Measurements from ENCODE around the gene ASCC1. TPM values are rescaled to one million over a fixed set of nuclear protein-coding genes. Genes with fewer than 3 reads are reported as not detected.

ASCC1 gene
- total RNA-seq, 4 donors from 2014 or later: 13.4 to 34.0 (median 20.5) TPM

DNA sequence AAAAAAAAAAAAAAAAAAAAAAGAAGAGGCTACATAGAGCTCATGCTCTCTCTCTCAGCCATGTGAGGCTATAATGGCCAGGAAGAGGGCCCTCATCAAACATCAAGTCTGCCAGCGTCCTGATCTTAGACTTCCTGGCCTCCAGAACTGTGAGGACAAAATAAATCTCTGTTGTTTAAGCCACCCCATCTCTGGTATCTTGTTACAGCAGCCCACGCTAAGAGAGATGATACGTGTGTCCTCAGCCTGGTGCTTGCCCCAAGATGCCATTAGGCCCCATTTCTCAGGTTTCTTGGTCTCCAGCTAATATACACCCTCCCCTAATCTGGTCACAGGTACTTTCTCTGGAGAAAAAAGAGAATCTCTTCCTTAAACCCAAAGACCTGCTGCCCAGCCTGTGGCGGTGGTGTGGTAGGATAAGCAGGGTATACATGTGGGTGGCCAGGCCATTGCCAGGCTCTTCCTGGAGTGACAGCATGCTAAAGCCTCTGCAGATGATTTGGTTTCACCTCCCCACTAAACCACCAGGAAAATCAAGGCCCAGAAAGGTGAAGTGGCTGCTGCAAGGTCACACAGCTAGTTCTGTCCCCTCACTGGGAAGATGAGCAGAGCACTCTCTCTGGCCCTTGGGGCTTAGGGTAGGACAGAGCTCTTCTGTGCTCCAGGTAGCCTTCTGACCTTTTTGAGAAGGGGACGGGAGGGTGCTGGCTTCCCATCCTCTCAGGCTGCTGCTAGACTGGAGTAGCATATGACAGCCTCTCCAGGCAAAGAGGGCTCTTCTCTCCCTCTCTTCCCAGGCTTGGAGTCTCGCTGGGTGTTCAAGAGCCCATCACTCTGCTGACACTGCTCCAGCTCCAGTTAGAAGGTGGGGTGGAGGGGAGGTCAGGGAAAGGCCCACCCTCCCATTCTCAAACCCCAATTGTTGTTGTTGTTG lies 133.0 kb downstream of the ASCC1 start:
- Histone ChIP-seq H3K4me3 (no peak overlapping the region), H3K27me3 (peaks cover 19% of the 10 kb centered on the region), H3K36me3 (no peaks in the 10 kb centered on the region), H3K4me1 (peaks cover 9 to 14% (median 11%) of the 10 kb centered on the region in 4 donors), H3K27ac (no peak overlapping the region), H3K9me3 (no peaks in the 10 kb centered on the region)
- WGBS, 2 donors (ENCODE audit: low coverage in 1 of 2): 80 to 89% methylated on average over 1 to 6 of the region's 6 CpGs
- no peak for DNase-seq
- in situ Hi-C loops (cut with MboI; ENCODE audit: low pct_ligation_motif_present in 1 of 4, low pct_unique_long_range_greater_than_20kb in 1 of 4, low sequenced_read_pairs in 3 of 4) (no loop called here), intact Hi-C loops (cut with DNase I; ENCODE audit: low total_unique reads) (no loop called here)
- TF ChIP-seq, protein P1, sequence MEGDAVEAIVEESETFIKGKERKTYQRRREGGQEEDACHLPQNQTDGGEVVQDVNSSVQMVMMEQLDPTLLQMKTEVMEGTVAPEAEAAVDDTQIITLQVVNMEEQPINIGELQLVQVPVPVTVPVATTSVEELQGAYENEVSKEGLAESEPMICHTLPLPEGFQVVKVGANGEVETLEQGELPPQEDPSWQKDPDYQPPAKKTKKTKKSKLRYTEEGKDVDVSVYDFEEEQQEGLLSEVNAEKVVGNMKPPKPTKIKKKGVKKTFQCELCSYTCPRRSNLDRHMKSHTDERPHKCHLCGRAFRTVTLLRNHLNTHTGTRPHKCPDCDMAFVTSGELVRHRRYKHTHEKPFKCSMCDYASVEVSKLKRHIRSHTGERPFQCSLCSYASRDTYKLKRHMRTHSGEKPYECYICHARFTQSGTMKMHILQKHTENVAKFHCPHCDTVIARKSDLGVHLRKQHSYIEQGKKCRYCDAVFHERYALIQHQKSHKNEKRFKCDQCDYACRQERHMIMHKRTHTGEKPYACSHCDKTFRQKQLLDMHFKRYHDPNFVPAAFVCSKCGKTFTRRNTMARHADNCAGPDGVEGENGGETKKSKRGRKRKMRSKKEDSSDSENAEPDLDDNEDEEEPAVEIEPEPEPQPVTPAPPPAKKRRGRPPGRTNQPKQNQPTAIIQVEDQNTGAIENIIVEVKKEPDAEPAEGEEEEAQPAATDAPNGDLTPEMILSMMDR (IDR thresholded peaks at IDR 0.05): no peak
- TF ChIP-seq POLR2A (IDR thresholded peaks at IDR 0.05): no peak
- no peak for TF ChIP-seq POLR2AphosphoS5 (IDR thresholded peaks at IDR 0.05)
- TF ChIP-seq EP300 (IDR thresholded peaks at IDR 0.05; ENCODE audit: low read depth): no peak

DNA sequence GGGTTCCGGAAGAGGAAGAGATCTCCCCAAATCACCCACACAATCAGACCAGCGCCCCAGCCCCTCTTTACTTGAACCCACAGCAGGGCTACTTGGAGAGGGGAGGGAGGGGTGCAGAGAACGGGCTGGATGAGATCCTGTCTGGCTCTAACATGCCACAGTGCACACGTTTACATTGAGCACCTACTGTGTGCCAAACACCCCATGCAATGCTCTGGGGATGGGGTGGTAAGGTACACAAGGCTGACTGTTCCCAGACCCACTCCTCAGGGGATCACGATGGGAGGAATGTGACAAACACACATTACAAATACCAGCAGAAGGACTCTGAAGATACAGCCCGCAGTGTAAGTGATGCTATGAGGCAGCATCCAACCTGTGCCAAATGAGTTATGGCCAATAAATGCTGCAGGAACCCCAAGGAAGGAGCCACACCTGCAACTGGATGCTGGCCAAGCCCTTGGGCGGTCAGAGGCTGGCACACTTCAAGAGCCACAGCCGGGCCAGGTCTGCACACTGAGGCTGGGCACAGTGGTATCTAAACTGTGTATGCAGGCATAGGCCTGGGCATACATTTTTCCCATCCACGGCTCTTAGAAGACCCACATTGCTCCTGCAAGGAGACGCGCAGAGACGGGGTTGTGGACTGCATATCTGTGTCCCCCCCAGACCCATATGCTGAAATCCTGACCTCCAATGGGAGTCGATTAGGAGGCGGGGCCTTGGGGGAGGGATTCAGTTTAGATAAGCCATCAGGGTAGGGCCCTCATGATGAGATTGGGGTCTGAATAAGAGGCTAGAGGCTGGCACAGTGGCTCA lies 134.1 kb downstream of the ASCC1 start:
- no peak overlapping the region for H3K4me3 ChIP-seq
- intact Hi-C loops (cut with DNase I; ENCODE audit: low total_unique reads): no loop called here
- TF ChIP-seq POLR2A (IDR thresholded peaks at IDR 0.05): no peak
- TF ChIP-seq EP300 (IDR thresholded peaks at IDR 0.05; ENCODE audit: low read depth): no peak
- TF ChIP-seq, protein P1 (IDR thresholded peaks at IDR 0.05): no peak
- no peak for TF ChIP-seq POLR2AphosphoS5 (IDR thresholded peaks at IDR 0.05)
- DNase-seq: peak; percentile 43
- peaks cover 8% of the 10 kb centered on the region for H3K27me3 ChIP-seq
- in situ Hi-C loops (cut with MboI; ENCODE audit: low pct_ligation_motif_present in 1 of 4, low pct_unique_long_range_greater_than_20kb in 1 of 4, low sequenced_read_pairs in 3 of 4): no loop called here
- 40 to 73% methylated on average over 1 to 14 of the region's 14 CpGs for WGBS, 2 donors (ENCODE audit: low coverage in 1 of 2)
- no peaks in the 10 kb centered on the region for H3K36me3 ChIP-seq
- H3K4me1 ChIP-seq: peaks cover 0 to 2% (median under 1%) of the 10 kb centered on the region in 4 donors
- H3K27ac ChIP-seq: no peak overlapping the region
- no peaks in the 10 kb centered on the region for H3K9me3 ChIP-seq

DNA sequence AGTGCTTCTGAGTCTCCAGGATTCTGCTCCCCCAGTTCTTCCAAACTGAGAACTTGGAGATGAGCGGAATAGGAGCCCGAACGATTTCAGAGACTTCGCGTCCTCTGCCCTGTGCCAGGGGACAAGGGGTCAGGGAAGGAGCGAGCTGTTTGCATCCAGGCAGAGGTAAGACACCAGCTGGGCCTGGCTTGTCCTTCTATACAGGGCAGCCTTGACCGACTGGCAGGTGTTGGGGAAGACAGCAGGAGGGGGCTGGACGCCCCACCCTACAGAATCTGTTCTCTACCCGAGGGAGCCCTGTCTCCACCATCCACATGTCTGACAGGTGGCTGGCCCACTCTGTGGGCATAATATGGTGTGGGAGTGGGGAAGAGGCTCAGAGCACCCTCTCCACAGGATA lies 134.9 kb downstream of the ASCC1 start:
- no peak for DNase-seq
- Histone ChIP-seq H3K36me3 (no peaks in the 10 kb centered on the region), H3K4me3 (no peak overlapping the region), H3K4me1 (no peaks in the 10 kb centered on the region), H3K9me3 (no peaks in the 10 kb centered on the region), H3K27ac (no peak overlapping the region), H3K27me3 (peaks cover under 1% of the 10 kb centered on the region)
- in situ Hi-C loops (cut with MboI; ENCODE audit: low pct_ligation_motif_present in 1 of 4, low pct_unique_long_range_greater_than_20kb in 1 of 4, low sequenced_read_pairs in 3 of 4): no loop called here
- WGBS, 2 donors (ENCODE audit: low coverage in 1 of 2): 89% methylated on average over 9 of the region's 9 CpGs; no CpG with 5 or more reads in 1 of the 2 donors
- TF ChIP-seq EP300 (IDR thresholded peaks at IDR 0.05; ENCODE audit: low read depth): no peak
- TF ChIP-seq, protein P1 (IDR thresholded peaks at IDR 0.05): no peak
- TF ChIP-seq POLR2A (IDR thresholded peaks at IDR 0.05): no peak
- TF ChIP-seq POLR2AphosphoS5 (IDR thresholded peaks at IDR 0.05): no peak
- intact Hi-C loops (cut with DNase I; ENCODE audit: low total_unique reads): no loop called here
